AG04450 (cell line): ENCODE results near the gene DESI1. TPM values are rescaled to one million over a fixed set of nuclear protein-coding genes. Genes with fewer than 3 reads are reported as not detected.
A peak's percentile ranks its signal among the peaks of the same experiment; 100 is the strongest.
"Not testable (repeated sequence)": the region's sequence is repeated elsewhere in the genome, so short reads cannot be mapped to it uniquely, and the experiment has no call there.

ENCODE experiments used
- CTCF ChIA-PET: fragments of 300-600, 350-600 bp; formaldehyde crosslinking; extraction: SDS; loops from one replicate; lab custom pipeline; 2022; ENCODE audit warnings: antibody characterized with exemption, inconsistent platforms; lab: Charles Lee
- POLR2A ChIA-PET: fragments of 350-600 bp; formaldehyde crosslinking; extraction: SDS; loops from one replicate; lab custom pipeline; 2021; ENCODE audit warnings: antibody characterized with exemption, inconsistent platforms; lab: Yijun Ruan, JAX
- DNase-seq: peaks from one replicate; pipeline ENCODE4 v3.0.0-alpha.2; 2011; ENCODE audit warnings: low read depth, low spot score
- H3K27ac ChIP-seq: one replicate; pipeline ENCODE4 v1.5.1; 2012; ENCODE audit warnings: low read depth, low read length, control low read depth
- H3K27me3 ChIP-seq: one replicate; pipeline ENCODE4 v1.6.0; 2012; ENCODE audit warnings: low read length; ENCODE audit not compliant: control insufficient read depth, insufficient read depth
- H3K4me3 ChIP-seq: 2 replicates; pipeline ENCODE4 v1.5.1; 2011; ENCODE audit warnings: mild to moderate bottlenecking, low read depth, low read length, control low read depth
- H3K9me3 ChIP-seq: 2 replicates; pipeline ENCODE4 v1.5.1; 2012; ENCODE audit warnings: low read length; ENCODE audit not compliant: control insufficient read depth, insufficient read depth
- polyA minus RNA-seq: library from RNA; depleted of rRNA, polyadenylated mRNA; stranded (reverse); fragments of >200 nt; gene quantifications from 2 replicates; pipeline ENCODE4 v1.2.3, GENCODE V29; 2011; rRNA and poly(A)+ RNA removed
- polyA plus RNA-seq: library from polyadenylated mRNA; depleted of rRNA; stranded (reverse); fragments of >200 nt; gene quantifications from 2 replicates; pipeline ENCODE4 v1.2.3, GENCODE V29; 2011; rRNA removed
- TF ChIP-seq, protein P1 (sequence below): IDR thresholded peaks from 2 replicates; pipeline ENCODE4 v1.5.1; 2011; ENCODE audit warnings: low read depth, low read length, control low read depth, inconsistent platforms

Gene DESI1
- polyA plus RNA-seq (22.3 and 23.8 TPM in 2 replicates), polyA minus RNA-seq (22.8 and 28.2 TPM in 2 replicates)

GRCh38 chr22:41620589-41621098 is at the start of gene DESI1:
DESI1 (minus strand) TSS chr22:41621043; CDS start chr22:41620839, 204 bp downstream.
- H3K27ac ChIP-seq = peak within 1 kb of the TSS; percentile 97
- DNase-seq = no peak
- ChIA-PET CTCF (interaction anchor here (1.4 to 1.9 kb wide), 2 partner anchors 77 kb away, joined by 3 to 5 read pairs; partner anchors contain the start of gene POLR3H), POLR2A (interaction anchor here (0.6 to 2.0 kb wide), 10 partner anchors 14 to 494 kb away, joined by 3 to 9 read pairs (median 4); partner anchors contain the start of genes ACO2, PHF5A, PMM1 and POLR3H)
- no peaks in the 10 kb centered on the region; the same call in 1 of the 2 replicates for H3K9me3 ChIP-seq
- no peaks in the 10 kb centered on the region for H3K27me3 ChIP-seq
- H3K4me3 ChIP-seq = peak within 1 kb of the TSS; percentile 98
- TF ChIP-seq, protein P1, sequence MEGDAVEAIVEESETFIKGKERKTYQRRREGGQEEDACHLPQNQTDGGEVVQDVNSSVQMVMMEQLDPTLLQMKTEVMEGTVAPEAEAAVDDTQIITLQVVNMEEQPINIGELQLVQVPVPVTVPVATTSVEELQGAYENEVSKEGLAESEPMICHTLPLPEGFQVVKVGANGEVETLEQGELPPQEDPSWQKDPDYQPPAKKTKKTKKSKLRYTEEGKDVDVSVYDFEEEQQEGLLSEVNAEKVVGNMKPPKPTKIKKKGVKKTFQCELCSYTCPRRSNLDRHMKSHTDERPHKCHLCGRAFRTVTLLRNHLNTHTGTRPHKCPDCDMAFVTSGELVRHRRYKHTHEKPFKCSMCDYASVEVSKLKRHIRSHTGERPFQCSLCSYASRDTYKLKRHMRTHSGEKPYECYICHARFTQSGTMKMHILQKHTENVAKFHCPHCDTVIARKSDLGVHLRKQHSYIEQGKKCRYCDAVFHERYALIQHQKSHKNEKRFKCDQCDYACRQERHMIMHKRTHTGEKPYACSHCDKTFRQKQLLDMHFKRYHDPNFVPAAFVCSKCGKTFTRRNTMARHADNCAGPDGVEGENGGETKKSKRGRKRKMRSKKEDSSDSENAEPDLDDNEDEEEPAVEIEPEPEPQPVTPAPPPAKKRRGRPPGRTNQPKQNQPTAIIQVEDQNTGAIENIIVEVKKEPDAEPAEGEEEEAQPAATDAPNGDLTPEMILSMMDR = no peak

DNA sequence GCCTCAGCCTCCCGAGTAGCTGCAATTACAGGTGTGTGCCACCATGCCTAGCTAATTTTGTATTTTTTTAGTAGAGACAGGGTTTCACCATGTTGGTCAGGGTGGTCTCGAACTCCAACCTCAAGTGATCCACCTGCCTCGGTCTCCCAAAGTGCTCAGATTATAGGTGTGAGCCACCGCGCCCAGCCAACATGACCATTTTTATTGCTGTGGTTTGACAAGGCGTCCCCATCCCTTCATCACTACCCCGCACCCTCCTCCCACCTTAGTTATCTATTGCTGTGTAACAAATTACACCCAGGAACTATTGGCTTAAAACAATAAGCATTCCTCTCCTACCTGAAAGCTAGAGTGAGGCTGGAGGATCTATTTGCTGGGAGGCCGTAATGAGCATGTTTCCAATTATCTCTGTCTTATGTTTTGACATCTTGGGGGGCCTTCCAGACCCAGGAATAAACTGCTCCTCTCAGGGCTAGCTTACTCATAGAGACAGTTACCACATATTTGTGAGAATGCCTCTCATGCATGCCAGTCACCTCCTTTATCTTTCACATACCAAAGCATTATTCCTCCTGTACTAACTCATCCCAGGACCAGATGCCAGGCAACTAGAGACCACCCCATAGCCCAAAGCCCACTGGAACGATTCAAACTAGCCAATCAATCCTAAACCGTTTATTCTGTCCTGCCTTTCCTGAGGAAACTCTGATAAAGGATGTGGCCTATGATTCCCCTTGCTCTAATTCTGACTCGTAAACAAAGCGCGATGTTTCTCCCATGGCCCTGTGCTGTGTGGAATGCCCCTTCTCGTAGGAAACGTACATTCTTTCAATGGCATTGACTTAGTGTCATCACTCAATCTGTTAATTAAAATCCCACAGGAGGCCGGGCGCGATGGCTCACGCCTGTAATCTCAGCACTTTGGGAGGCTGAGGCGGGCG is 48.4 kb upstream of the DESI1 start:
- peak; percentile 39 for DNase-seq
- Histone ChIP-seq H3K27me3 (no peaks in the 10 kb centered on the region), H3K27ac (peak overlapping the region; percentile 71), H3K9me3 (no peaks in the 10 kb centered on the region), H3K4me3 (no peak overlapping the region)
- CTCF ChIA-PET = interaction anchor here (3.1 kb wide), 1 partner anchor 271 kb away, joined by 19 read pairs; no protein-coding TSS in a partner anchor
- TF ChIP-seq, protein P1 = no peak
- POLR2A ChIA-PET = interaction anchor here (0.6 kb wide), 1 partner anchor 79 kb away, joined by 5 read pairs; the partner anchor contains the start of gene PMM1

DNA sequence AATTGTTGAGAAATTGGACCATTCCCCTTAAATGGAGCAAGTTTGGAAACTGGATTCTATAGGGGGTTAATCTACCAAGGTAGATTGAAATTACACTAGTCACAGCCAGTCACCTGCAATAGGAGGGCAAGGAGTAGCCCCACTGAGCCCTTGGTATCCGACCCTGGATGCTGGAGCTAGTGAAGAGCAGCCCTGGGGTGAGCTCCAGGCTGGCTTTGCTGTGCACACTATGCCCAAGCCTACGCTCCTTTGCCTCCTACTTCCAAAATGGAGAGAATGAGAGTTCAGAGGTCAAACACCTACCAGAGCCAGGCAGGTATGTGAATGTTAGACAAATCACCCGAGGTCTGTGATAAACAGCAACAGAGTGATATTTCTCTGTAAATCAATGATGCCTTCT is 44.1 kb upstream of the DESI1 start:
- ChIA-PET CTCF (interaction anchor here (0.9 to 1.3 kb wide), 3 partner anchors 15 to 276 kb away, joined by 3 to 4 read pairs (median 3); no protein-coding TSS in a partner anchor), POLR2A (no interaction called here)
- no peak for DNase-seq
- H3K4me3 ChIP-seq = no peak overlapping the region
- TF ChIP-seq, protein P1 = no peak
- H3K27me3 ChIP-seq = no peaks in the 10 kb centered on the region
- H3K27ac ChIP-seq = no peak overlapping the region
- H3K9me3 ChIP-seq = no peaks in the 10 kb centered on the region

DNA sequence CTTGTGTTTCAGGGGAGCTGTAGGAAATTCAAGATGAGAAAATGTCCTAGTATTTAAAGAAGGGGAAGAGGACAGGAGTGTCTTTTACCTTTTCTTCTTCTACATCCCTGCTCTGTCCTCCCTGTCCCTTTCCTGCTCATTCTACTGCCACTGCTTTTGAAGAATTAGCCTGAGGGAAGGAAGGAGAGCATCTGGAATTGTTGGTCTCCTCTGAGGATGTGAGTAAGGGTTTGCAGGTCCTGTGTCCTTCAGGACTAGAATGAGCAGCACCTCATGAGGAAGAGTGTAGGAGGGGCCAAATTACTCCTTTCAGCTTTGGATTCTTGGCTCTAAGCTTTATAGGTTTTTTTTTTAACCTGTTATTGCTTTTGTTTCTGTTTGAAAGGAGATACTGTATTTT is 43.6 kb upstream of the DESI1 start:
- TF ChIP-seq, protein P1 = no peak
- ChIA-PET CTCF (interaction anchor here (1.2 kb wide), 1 partner anchor 33 kb away, joined by 3 read pairs; no protein-coding TSS in a partner anchor), POLR2A (no interaction called here)

GRCh38 chr22:41663594-41663993 is 42.8 kb upstream of the DESI1 start:
- H3K27me3 ChIP-seq, H3K4me3 ChIP-seq, H3K9me3 ChIP-seq, POLR2A ChIA-PET, DNase-seq, H3K27ac ChIP-seq: not testable (repeated sequence)
- CTCF ChIA-PET = interaction anchor here (1.0 kb wide), 1 partner anchor 277 kb away, joined by 3 read pairs; no protein-coding TSS in a partner anchor

More for the DNA sequence above, 43.6 kb upstream of the DESI1 start:
- H3K27ac ChIP-seq = no peak overlapping the region
- DNase-seq = no peak
- no peak overlapping the region for H3K4me3 ChIP-seq
- no peaks in the 10 kb centered on the region for H3K27me3 ChIP-seq
- no peaks in the 10 kb centered on the region for H3K9me3 ChIP-seq
